ENCODE measurements around the gene GRIK2.

Gene GRIK2

GRCh38 chr6:101700655-101701054, 307.1 kb downstream of the GRIK2 start:
- H3K4me3 ChIP-seq (ENCODE audit: low read depth, low read length), result no peak overlapping the region
- no peak for TF ChIP-seq CTCF (IDR thresholded peaks at IDR 0.05; ENCODE audit: control insufficient read depth, extremely low read depth, insufficient read depth)
- no peak for DNase-seq (ENCODE audit: low read depth)

- no peak for TF ChIP-seq CTCF (IDR thresholded peaks at IDR 0.05; ENCODE audit: control insufficient read depth, extremely low read depth, insufficient read depth)
- no peak overlapping the region for H3K4me3 ChIP-seq (ENCODE audit: low read depth, low read length)
- DNase-seq (ENCODE audit: low read depth), result no peak
Measured at GRCh38 chr6:101703311-101703710, 309.8 kb downstream of the GRIK2 start.

- TF ChIP-seq CTCF (IDR thresholded peaks at IDR 0.05; ENCODE audit: control insufficient read depth, extremely low read depth, insufficient read depth), result no peak
- H3K4me3 ChIP-seq (ENCODE audit: low read depth, low read length), result no peak overlapping the region
- DNase-seq (ENCODE audit: low read depth), result no peak
Measured at GRCh38 chr6:101705866-101706265, 312.4 kb downstream of the GRIK2 start.

- TF ChIP-seq CTCF (IDR thresholded peaks at IDR 0.05; ENCODE audit: control insufficient read depth, extremely low read depth, insufficient read depth), result no peak
- no peak overlapping the region for H3K4me3 ChIP-seq (ENCODE audit: low read depth, low read length)
- DNase-seq (ENCODE audit: low read depth), result no peak
Measured at GRCh38 chr6:101706576-101706975, 313.1 kb downstream of the GRIK2 start.

- DNase-seq (ENCODE audit: low read depth), result no peak
Measured at GRCh38 chr6:101711518-101711917, 318.0 kb downstream of the GRIK2 start.

GRCh38 chr6:101716387-101716786, 322.9 kb downstream of the GRIK2 start:
- DNase-seq (ENCODE audit: low read depth), result no peak
- TF ChIP-seq CTCF (IDR thresholded peaks at IDR 0.05; ENCODE audit: control insufficient read depth, extremely low read depth, insufficient read depth), result no peak
- H3K4me3 ChIP-seq (ENCODE audit: low read depth, low read length), result no peak overlapping the region

More at GRCh38 chr6:101711518-101711917, 318.0 kb downstream of the GRIK2 start:
- no peak for TF ChIP-seq CTCF (IDR thresholded peaks at IDR 0.05; ENCODE audit: control insufficient read depth, extremely low read depth, insufficient read depth)
- no peak overlapping the region for H3K4me3 ChIP-seq (ENCODE audit: low read depth, low read length)

GRCh38 chr6:101716810-101717209, 323.3 kb downstream of the GRIK2 start:
- H3K4me3 ChIP-seq (ENCODE audit: low read depth, low read length), result no peak overlapping the region

More at GRCh38 chr6:101716810-101717209, 323.3 kb downstream of the GRIK2 start:
- no peak for TF ChIP-seq CTCF (IDR thresholded peaks at IDR 0.05; ENCODE audit: control insufficient read depth, extremely low read depth, insufficient read depth)
- DNase-seq (ENCODE audit: low read depth), result no peak

Measured in LNCaP clone FGC (cell line).